Breast epithelium (tissue), 3 donors: ENCODE results near the gene NEURL1.

Experiments
- CTCF ChIP-seq, 3 donors: fragments of 450-650 bp; IDR thresholded peaks; one replicate each; pipeline ENCODE4 v1.5.1; 2016 to 2017; ENCODE audit warnings: antibody characterized with exemption in 3 of 3, mild to moderate bottlenecking in 3 of 3, moderate library complexity in 3 of 3
- POLR2A ChIP-seq: fragments of 450-650 bp; IDR thresholded peaks from one replicate; pipeline ENCODE4 v1.6.1; 2016; ENCODE audit warnings: antibody characterized with exemption, mild to moderate bottlenecking, moderate library complexity
- POLR2AphosphoS5 ChIP-seq, 3 donors: sonication (generic); formaldehyde crosslinking; IDR thresholded peaks; one replicate each; pipeline ENCODE4 v1.6.1; 2017; ENCODE audit warnings: antibody characterized with exemption in 3 of 3

GRCh38 chr10:103444478-103444877 is 49.0 kb upstream of the NEURL1 start:
- no peak for TF ChIP-seq POLR2A
- TF ChIP-seq CTCF (IDR thresholded peaks at IDR 0.05), result no peak
- TF ChIP-seq POLR2AphosphoS5 (IDR thresholded peaks at IDR 0.05), result no peak
